A549 (cell line): ENCODE measurements around the gene ARHGAP32.

Experiments used
- CHD4 ChIP-seq: fragments of 200-600 bp; sonication (generic); IDR thresholded peaks from 2 replicates; pipeline ENCODE4 v1.6.1; 2016; ENCODE audit warnings: antibody characterized with exemption, mild to moderate bottlenecking, borderline replicate concordance
- CTCF ChIP-seq: fragments of >200 bp; sonication (Bioruptor Twin); formaldehyde crosslinking; IDR thresholded peaks from 3 replicates; pipeline ENCODE4 v1.5.1; 2016
- KDM1A ChIP-seq: fragments of 200-600 bp; sonication (generic); IDR thresholded peaks from 2 replicates; pipeline ENCODE4 v1.6.1; 2016; ENCODE audit warnings: low read depth, mild to moderate bottlenecking
- PHF8 ChIP-seq: fragments of 200-600 bp; sonication (generic); IDR thresholded peaks from 2 replicates; pipeline ENCODE4 v1.6.1; 2016; ENCODE audit warnings: low read depth, mild to moderate bottlenecking, antibody characterized with exemption, moderate library complexity, borderline replicate concordance
- TF ChIP-seq, protein P1 (sequence below): IDR thresholded peaks from 2 replicates; pipeline ENCODE4 v1.6.1; 2012
- TF ChIP-seq, protein P2 (sequence below): fragments of 450-650 bp; IDR thresholded peaks from 2 replicates; pipeline ENCODE4 v1.6.1; 2014; ENCODE audit warnings: antibody characterized with exemption

GRCh38 chr11:128928400-128928799, 263.7 kb downstream of the ARHGAP32 start:
- no peak for TF ChIP-seq CTCF
- no peak for TF ChIP-seq KDM1A
- TF ChIP-seq, protein P1, sequence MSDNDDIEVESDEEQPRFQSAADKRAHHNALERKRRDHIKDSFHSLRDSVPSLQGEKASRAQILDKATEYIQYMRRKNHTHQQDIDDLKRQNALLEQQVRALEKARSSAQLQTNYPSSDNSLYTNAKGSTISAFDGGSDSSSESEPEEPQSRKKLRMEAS: no peak
- no peak for TF ChIP-seq CHD4
- TF ChIP-seq PHF8: no peak
- TF ChIP-seq, protein P2, sequence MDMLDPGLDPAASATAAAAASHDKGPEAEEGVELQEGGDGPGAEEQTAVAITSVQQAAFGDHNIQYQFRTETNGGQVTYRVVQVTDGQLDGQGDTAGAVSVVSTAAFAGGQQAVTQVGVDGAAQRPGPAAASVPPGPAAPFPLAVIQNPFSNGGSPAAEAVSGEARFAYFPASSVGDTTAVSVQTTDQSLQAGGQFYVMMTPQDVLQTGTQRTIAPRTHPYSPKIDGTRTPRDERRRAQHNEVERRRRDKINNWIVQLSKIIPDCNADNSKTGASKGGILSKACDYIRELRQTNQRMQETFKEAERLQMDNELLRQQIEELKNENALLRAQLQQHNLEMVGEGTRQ: no peak
